HepG2 (cell line): Measurements from ENCODE around the gene TNS1. TPM values are rescaled to one million over a fixed set of nuclear protein-coding genes. Genes with fewer than 3 reads are reported as not detected.

Source experiments
- BCL6 ChIP-seq: IDR thresholded peaks from 2 replicates; pipeline ENCODE4 v1.6.1; 2016; ENCODE audit warnings: missing genetic modification reagents, missing compliant biosample characterization
- CHD4 ChIP-seq: fragments of 200-600 bp; sonication (generic); IDR thresholded peaks from 2 replicates; pipeline ENCODE4 v1.7.0; 2017; ENCODE audit warnings: mild to moderate bottlenecking, low read length, borderline replicate concordance
- CREB1 ChIP-seq, 2 experiments: fragments of 450-650 bp in 1 of 2; IDR thresholded peaks; 2 replicates each; pipeline ENCODE4 v1.6.1; 2016 to 2017; ENCODE audit warnings: control low read depth in 1 of 2, mild to moderate bottlenecking in 1 of 2, missing compliant biosample characterization in 1 of 2, missing genetic modification characterization in 1 of 2
- ELF1 ChIP-seq: sonication (generic); formaldehyde crosslinking; IDR thresholded peaks from 2 replicates; pipeline ENCODE4 v1.4.0; 2020; ENCODE audit warnings: missing genetic modification reagents
- ONECUT2 ChIP-seq: sonication (generic); formaldehyde crosslinking; IDR thresholded peaks from 2 replicates; pipeline ENCODE4 v1.4.0; 2020; ENCODE audit warnings: missing genetic modification reagents
- POLR2A ChIP-seq, 2 experiments: IDR thresholded peaks; 2 replicates each; pipeline ENCODE4 v1.6.1; 2011; ENCODE audit warnings: low read depth in 2 of 2, low read length in 2 of 2, mild to moderate bottlenecking in 1 of 2, moderate library complexity in 1 of 2; ENCODE audit not compliant: insufficient read depth in 1 of 2
- RCOR2 ChIP-seq: IDR thresholded peaks from 2 replicates; pipeline ENCODE4 v1.6.1; 2016; ENCODE audit warnings: missing biosample characterization, missing genetic modification reagents
- TCF12 ChIP-seq, 2 experiments: fragments of 450-650 bp in 1 of 2; sonication (generic) in 1 of 2; formaldehyde crosslinking in 1 of 2; IDR thresholded peaks; 2 replicates each; pipeline versions ENCODE4 v1.6.1 to v1.8.0; 2017 to 2022; ENCODE audit warnings: antibody characterized with exemption in 1 of 2, mild to moderate bottlenecking in 1 of 2, missing genetic modification reagents in 1 of 2, moderate library complexity in 1 of 2
- ZFP36L2 ChIP-seq: sonication (generic); formaldehyde crosslinking; IDR thresholded peaks from 2 replicates; pipeline ENCODE4 v1.4.0; 2020; ENCODE audit warnings: missing genetic modification reagents
- ZFY ChIP-seq: sonication (generic); formaldehyde crosslinking; IDR thresholded peaks from 2 replicates; pipeline ENCODE4 v1.4.0; 2020; ENCODE audit warnings: missing genetic modification reagents
- ZNF331 ChIP-seq: sonication (generic); formaldehyde crosslinking; IDR thresholded peaks from 2 replicates; pipeline ENCODE4 v1.4.0; 2020; ENCODE audit warnings: missing genetic modification reagents
- ZNF773 ChIP-seq: sonication (generic); formaldehyde crosslinking; IDR thresholded peaks from 2 replicates; pipeline ENCODE4 v1.4.0; 2020; ENCODE audit warnings: missing genetic modification reagents, borderline replicate concordance
- polyA plus RNA-seq, 8 experiments: library from polyadenylated mRNA; depleted of rRNA in 3 of 8; stranded (reverse) in 7 of 8; unstranded in 1 of 8; fragments of >200 nt; fragmentation: Illumina TruSeq in 4 of 8; extraction: Trizol in 4 of 8; gene quantifications; 2 replicates each; pipeline versions ENCODE4 v1.2.1 to v1.2.3, GENCODE V29; 2011 to 2016; ENCODE audit warnings: low read depth in 4 of 8, missing spikeins in 1 of 8, mixed read lengths in 1 of 8; ENCODE audit not compliant: insufficient read depth in 1 of 8
- total RNA-seq, 5 experiments: library from RNA; depleted of rRNA; stranded (reverse); fragments of >200 nt; fragmentation: Illumina TruSeq; extraction: Trizol; gene quantifications; 2 replicates each; pipeline ENCODE4 v1.2.3, GENCODE V29; 2016; ENCODE audit warnings: low read depth in 1 of 5
- TF ChIP-seq, protein P1 (sequence below): sonication (generic); formaldehyde crosslinking; IDR thresholded peaks from 2 replicates; pipeline ENCODE4 v1.8.1; 2023; ENCODE audit warnings: mild to moderate bottlenecking, missing genetic modification reagents
- TF ChIP-seq, protein P2 (sequence below): sonication (generic); formaldehyde crosslinking; conservative IDR thresholded peaks from 2 replicates; pipeline ENCODE4 v1.8.0; 2022; ENCODE audit warnings: mild to moderate bottlenecking, moderate library complexity, missing genetic modification reagents
- TF ChIP-seq, protein P3 (sequence below): IDR thresholded peaks from 2 replicates; pipeline ENCODE4 v1.6.1; 2016; ENCODE audit warnings: low read depth
- TF ChIP-seq, protein P4 (sequence below): sonication (generic); formaldehyde crosslinking; IDR thresholded peaks from 2 replicates; pipeline ENCODE4 v1.9.0; 2021; ENCODE audit warnings: mild to moderate bottlenecking, missing genetic modification reagents
- TF ChIP-seq, protein P5 (sequence below): sonication (generic); formaldehyde crosslinking; IDR thresholded peaks from 2 replicates; pipeline ENCODE4 v1.4.0; 2020; ENCODE audit warnings: missing genetic modification reagents, mild to moderate bottlenecking, borderline replicate concordance

Gene TNS1
- total and polyA plus RNA-seq, 2 of the 13 experiments (the other 11 are each of a cell fraction or from before 2014, with no cell fraction given): 1.9 to 118 TPM

DNA sequence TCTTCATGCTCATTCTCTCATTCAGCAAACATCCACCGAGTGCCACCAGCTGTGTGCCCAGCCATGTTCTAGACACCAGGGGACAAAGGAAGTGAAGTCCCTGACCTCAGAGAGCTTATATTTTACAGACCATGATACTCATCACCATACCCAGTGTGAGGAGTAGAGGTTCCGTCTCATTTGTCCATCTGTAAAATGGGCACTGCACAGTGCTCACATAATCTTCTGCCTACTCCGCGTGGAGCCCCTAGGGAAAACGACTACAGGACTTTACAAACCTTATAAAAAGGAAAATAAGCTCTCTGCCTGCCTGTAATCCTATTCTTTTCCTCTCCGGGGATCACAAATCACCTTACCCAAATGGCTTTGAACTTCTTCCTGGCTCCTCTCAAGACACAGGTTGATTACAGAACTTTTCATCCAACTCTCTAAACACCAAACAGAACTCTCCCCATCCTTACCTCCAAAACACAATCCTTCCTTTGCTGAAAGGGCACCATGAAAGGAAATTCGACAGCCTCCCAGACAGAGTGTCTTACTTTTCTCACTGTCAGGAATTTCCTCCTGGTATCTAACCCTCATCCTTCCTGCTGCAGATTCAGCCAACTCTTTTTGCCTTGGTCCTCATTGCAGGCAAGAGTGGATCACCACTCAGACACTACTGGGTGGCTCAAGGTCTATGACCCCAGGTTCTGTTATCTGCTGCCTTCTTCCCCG is 99.5 kb downstream of the TNS1 start (continued):
- TF ChIP-seq, protein P1, sequence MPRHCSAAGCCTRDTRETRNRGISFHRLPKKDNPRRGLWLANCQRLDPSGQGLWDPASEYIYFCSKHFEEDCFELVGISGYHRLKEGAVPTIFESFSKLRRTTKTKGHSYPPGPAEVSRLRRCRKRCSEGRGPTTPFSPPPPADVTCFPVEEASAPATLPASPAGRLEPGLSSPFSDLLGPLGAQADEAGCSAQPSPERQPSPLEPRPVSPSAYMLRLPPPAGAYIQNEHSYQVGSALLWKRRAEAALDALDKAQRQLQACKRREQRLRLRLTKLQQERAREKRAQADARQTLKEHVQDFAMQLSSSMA (CRISPR knock-in tag): peak; percentile 2; the same call in 1 of the 2 replicates
- TF ChIP-seq BCL6 (CRISPR knock-in tag) (0 out of 2 replicates have a peak, but pooled peaks have one; percentile 19), RCOR2 (CRISPR knock-in tag) (peak; percentile 75), ZNF773 (CRISPR knock-in tag) (no peak), ZFP36L2 (no peak), ELF1 (CRISPR knock-in tag) (peak; percentile 23; the same call in 1 of the 2 replicates), TCF12 (IDR thresholded peaks at IDR 0.05) (no peak), TCF12 (CRISPR knock-in tag; IDR thresholded peaks at IDR 0.05) (0 out of 2 replicates have a peak, but pooled peaks have one; percentile 65), ZFY (CRISPR knock-in tag) (no peak; the same call in 1 of the 2 replicates), CHD4 (peak; percentile 99), ZNF331 (CRISPR knock-in tag) (peak; percentile 76; the same call in 1 of the 2 replicates), POLR2A (IDR thresholded peaks at IDR 0.05; ENCODE audit: insufficient read depth in 1 of 2, low read depth in 2 of 2, low read length in 2 of 2) (peak in 1 of 2 experiments; percentile 44; a peak in 1 of 4 replicates), CREB1 (IDR thresholded peaks at IDR 0.05) (no peak), CREB1 (CRISPR knock-in tag; IDR thresholded peaks at IDR 0.05) (no peak), ONECUT2 (CRISPR knock-in tag) (no peak)
- TF ChIP-seq, protein P2, sequence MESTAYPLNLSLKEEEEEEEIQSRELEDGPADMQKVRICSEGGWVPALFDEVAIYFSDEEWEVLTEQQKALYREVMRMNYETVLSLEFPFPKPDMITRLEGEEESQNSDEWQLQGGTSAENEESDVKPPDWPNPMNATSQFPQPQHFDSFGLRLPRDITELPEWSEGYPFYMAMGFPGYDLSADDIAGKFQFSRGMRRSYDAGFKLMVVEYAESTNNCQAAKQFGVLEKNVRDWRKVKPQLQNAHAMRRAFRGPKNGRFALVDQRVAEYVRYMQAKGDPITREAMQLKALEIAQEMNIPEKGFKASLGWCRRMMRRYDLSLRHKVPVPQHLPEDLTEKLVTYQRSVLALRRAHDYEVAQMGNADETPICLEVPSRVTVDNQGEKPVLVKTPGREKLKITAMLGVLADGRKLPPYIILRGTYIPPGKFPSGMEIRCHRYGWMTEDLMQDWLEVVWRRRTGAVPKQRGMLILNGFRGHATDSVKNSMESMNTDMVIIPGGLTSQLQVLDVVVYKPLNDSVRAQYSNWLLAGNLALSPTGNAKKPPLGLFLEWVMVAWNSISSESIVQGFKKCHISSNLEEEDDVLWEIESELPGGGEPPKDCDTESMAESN (CRISPR knock-in tag): peak; percentile 100
- TF ChIP-seq, protein P3, sequence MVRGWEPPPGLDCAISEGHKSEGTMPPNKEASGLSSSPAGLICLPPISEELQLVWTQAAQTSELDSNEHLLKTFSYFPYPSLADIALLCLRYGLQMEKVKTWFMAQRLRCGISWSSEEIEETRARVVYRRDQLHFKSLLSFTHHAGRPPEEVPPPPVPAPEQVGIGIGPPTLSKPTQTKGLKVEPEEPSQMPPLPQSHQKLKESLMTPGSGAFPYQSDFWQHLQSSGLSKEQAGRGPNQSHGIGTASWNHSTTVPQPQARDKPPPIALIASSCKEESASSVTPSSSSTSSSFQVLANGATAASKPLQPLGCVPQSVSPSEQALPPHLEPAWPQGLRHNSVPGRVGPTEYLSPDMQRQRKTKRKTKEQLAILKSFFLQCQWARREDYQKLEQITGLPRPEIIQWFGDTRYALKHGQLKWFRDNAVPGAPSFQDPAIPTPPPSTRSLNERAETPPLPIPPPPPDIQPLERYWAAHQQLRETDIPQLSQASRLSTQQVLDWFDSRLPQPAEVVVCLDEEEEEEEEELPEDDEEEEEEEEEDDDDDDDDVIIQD (CRISPR knock-in tag): no peak; the same call in 1 of the 2 replicates
- TF ChIP-seq, protein P4, sequence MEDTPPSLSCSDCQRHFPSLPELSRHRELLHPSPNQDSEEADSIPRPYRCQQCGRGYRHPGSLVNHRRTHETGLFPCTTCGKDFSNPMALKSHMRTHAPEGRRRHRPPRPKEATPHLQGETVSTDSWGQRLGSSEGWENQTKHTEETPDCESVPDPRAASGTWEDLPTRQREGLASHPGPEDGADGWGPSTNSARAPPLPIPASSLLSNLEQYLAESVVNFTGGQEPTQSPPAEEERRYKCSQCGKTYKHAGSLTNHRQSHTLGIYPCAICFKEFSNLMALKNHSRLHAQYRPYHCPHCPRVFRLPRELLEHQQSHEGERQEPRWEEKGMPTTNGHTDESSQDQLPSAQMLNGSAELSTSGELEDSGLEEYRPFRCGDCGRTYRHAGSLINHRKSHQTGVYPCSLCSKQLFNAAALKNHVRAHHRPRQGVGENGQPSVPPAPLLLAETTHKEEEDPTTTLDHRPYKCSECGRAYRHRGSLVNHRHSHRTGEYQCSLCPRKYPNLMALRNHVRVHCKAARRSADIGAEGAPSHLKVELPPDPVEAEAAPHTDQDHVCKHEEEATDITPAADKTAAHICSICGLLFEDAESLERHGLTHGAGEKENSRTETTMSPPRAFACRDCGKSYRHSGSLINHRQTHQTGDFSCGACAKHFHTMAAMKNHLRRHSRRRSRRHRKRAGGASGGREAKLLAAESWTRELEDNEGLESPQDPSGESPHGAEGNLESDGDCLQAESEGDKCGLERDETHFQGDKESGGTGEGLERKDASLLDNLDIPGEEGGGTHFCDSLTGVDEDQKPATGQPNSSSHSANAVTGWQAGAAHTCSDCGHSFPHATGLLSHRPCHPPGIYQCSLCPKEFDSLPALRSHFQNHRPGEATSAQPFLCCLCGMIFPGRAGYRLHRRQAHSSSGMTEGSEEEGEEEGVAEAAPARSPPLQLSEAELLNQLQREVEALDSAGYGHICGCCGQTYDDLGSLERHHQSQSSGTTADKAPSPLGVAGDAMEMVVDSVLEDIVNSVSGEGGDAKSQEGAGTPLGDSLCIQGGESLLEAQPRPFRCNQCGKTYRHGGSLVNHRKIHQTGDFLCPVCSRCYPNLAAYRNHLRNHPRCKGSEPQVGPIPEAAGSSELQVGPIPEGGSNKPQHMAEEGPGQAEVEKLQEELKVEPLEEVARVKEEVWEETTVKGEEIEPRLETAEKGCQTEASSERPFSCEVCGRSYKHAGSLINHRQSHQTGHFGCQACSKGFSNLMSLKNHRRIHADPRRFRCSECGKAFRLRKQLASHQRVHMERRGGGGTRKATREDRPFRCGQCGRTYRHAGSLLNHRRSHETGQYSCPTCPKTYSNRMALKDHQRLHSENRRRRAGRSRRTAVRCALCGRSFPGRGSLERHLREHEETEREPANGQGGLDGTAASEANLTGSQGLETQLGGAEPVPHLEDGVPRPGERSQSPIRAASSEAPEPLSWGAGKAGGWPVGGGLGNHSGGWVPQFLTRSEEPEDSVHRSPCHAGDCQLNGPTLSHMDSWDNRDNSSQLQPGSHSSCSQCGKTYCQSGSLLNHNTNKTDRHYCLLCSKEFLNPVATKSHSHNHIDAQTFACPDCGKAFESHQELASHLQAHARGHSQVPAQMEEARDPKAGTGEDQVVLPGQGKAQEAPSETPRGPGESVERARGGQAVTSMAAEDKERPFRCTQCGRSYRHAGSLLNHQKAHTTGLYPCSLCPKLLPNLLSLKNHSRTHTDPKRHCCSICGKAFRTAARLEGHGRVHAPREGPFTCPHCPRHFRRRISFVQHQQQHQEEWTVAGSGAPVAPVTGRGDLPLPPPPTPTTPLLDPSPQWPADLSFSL (CRISPR knock-in tag): no peak
- TF ChIP-seq, protein P5, sequence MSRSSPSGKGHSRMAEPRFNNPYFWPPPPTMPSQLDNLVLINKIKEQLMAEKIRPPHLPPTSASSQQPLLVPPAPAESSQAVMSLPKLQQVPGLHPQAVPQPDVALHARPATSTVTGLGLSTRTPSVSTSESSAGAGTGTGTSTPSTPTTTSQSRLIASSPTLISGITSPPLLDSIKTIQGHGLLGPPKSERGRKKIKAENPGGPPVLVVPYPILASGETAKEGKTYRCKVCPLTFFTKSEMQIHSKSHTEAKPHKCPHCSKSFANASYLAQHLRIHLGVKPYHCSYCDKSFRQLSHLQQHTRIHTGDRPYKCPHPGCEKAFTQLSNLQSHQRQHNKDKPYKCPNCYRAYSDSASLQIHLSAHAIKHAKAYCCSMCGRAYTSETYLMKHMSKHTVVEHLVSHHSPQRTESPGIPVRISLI (CRISPR knock-in tag): no peak
